NCI-H1105 (cell line): ENCODE data around the gene GPATCH8.

Source experiments
- DNase-seq: peaks from one replicate; lab custom pipeline; 2025; lab: John Stamatoyannopoulos, UW

The GPATCH8 gene

DNA sequence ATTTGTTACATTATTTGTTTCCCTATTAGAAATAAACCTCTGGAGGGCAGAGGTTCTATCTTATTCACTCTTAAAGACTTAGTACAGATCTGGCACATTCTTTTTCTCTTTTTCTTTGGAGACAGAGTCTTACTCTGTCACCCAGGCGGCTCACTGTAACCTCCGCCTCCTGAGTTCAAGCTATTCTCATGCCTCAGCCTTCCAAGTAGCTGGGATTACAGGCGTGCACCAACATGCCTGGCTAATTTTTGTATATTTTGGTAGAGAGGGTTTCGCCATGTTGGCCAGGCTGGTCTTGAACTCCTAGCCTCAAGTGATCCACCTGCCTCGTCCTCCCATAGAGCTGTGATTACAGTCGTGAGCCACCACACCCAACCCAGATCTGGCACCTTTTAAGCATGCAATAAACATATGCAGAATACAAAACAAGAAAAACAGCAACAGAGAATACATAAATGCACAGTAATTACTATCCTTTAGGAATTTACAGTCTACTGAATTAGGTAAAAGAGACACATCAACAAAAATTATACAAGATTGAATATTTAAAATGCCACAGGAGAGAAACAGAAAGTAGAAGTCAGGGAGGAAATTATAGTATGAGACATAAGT, 52.1 kb downstream of the GPATCH8 start:
- no peak for DNase-seq

- no peak for DNase-seq
Observed at GRCh38 chr17:44448412-44448811, 54.8 kb downstream of the GPATCH8 start.

- no peak for DNase-seq
Observed at GRCh38 chr17:44444735-44445105, 58.5 kb downstream of the GPATCH8 start.

DNA sequence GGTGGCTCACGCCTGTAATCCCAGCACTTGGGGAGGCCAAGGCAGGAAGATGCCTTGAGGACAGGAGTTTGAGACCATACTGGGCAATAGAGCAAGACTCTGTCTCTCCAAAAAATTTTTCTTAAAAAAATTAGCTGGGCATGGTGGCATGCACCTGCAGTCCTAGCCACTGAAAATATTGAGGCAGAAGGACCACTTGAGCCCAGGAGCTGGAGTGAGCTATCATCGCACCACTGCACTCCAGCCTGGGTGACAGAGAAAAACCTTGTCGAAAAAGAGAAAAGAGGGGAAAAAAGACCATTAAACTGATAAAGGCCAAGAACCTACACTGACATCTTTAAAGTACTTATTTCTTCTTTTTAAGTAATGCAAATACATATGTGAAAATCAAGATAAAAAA, 60.4 kb downstream of the GPATCH8 start:
- DNase-seq: no peak

DNA sequence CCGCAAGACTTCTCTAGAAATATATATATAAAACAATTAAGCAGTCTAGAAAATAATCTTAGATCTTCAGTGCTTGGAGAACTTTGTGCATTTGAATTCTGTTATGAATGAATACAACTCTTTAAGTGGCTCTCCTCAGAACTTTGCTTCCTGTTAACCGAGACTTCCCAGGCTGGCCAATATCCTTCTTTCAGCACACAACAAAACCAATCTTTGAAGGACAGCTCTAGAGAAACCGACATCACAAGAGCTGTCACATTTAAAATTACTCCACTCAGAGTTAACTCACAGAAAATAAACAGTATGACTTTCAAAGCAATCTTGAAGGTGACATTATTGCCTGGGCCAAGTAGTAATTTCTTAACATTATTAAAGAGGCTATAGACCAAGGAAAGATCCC, 64.0 kb downstream of the GPATCH8 start:
- DNase-seq: no peak

- no peak for DNase-seq
Observed at GRCh38 chr17:44438636-44439035, 64.6 kb downstream of the GPATCH8 start.

GRCh38 chr17:44436336-44436735, 66.9 kb downstream of the GPATCH8 start:
- no peak for DNase-seq

DNA sequence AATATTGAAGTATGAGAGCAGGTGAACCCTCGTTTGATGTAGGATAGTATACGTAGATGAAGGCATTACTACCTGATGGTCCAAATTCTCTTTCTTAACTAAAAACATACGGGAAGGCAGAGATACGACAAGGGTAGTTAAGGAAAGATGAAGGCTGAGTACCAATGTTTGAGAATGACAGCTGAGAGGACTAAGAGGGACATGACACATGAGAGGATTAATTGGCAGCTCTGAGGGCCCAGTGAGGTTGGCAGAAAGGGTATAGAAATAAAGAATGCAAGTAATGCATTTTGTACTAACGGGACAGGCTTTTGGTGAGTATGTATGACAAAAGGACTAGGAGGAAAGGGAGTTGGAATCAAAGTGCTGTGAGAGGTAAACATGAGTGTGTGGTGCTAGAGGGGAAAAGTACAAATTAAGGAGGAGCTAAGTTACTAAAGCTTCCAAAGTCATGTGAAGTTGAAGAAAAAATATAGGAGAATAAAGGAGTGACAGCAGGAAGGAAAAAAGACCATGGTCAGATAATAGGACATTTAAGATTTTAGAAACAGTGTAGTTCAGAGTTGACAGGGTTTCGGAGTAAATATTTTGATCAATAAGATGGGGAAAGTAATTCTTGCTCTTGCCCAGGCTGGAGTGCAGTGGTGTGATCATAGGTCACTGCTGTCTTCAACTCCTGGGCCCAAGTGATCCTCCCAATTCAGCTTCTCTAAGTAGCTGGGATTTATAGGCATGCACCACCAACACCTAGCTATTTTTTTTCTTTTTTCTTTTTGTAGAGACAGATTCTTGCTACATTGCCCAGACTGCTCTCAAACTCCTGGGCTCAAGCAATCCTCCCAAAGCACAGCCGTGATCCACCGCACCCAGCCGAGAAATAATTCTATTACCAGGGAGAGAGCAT, 70.7 kb downstream of the GPATCH8 start:
- DNase-seq: no peak

GRCh38 chr17:44424828-44425461, 78.3 kb downstream of the GPATCH8 start:
- DNase-seq: no peak

GRCh38 chr17:44417553-44417952, 85.7 kb downstream of the GPATCH8 start:
- no peak for DNase-seq

DNA sequence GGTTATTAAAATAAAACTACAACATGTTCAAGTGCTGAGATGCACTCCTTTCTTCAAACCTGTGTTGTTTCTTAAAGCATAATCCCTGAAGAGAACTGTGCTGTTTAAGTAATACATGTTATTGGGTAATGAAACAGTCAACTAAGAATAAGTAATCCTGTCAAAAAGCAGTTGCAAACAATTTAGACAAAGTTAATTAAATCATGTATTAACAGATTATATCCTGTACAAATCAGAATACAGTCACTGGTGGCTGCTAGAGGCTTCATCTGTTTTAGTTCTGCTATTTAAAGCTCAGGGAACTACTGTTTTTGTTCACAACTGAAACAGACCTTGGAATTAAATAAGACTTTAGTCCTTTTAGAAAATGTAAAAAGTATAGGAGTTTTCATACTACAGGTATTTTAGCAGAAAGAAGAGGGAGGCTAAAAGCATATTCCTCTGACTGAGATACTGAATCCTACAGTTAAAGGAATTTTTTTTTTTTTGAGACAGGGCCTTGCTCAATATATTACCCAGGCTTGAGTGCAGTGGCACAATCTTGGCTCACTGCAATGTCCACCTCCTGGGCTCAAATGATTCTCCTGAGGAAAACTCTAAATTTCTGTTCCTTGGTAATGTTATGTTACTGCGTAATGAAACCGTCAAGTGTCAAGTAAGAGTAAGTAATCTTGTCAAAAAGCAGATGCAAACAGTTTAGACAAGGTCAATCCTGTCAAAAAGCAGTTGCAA, 86.5 kb downstream of the GPATCH8 start:
- no peak for DNase-seq

GRCh38 chr17:44414394-44415155, 88.6 kb downstream of the GPATCH8 start:
- no peak for DNase-seq

DNA sequence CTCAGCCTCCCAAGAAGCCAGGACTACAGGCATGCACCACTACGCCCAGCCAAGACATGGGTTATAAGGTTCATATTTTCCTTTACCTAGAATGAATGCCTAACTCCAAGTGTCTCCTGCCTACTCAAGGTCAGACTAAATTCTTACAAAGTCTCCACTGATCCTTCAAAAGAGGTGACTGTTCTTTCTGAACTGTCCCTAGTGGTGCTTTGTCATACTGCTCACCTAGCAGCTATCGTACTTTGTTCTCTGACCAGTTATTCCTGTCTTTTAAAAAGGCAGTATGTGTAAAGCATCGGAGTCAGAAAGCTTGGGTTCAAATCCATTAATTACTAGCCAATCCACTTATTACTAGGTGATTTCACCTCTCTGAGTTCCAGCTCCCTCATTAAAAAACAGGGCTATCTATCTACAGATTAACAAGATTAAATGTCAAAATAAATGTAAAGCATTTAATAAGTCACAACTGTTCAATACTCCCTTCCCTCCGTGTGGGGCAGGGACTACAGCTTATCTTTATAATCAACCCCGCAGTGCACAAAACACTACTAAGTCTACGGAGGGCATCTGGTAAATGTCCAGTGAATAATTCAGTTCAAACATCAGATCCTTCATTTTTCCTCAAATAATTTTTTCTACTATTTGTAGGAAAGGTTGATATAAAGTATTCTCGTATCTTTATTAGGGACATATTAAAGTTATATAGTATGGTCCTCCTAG, 93.7 kb downstream of the GPATCH8 start:
- no peak for DNase-seq

- no peak for DNase-seq
Observed at GRCh38 chr17:44408786-44409185, 94.4 kb downstream of the GPATCH8 start.

DNA sequence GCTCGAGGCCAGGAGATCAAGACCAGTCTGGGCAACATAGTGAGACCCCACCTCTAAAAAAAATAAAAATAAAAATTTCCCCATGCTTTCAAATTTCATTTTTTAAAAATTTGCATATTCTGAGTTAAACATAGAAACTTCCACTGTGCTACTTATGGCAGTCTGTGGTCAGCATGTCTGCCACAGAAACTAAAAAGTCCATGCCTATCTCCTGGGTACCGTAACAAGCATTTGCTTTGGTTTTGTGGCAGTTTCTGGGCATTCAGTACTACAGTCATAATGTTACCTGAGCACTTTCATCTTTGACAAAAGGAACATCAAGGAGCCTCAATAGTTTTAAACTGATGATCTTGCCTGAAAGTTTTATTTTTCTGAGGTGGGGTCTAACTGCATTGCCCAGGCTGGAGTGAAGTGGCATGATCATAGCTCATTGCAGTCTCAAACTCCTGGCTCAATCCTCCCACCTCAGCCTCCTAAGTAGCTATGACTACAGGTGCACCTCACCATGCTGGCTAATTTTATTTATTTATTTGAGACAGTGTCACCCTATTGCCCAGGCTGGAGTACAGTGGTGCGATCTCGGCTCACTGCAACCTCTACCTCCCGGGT, 100.5 kb downstream of the GPATCH8 start:
- no peak for DNase-seq

DNA sequence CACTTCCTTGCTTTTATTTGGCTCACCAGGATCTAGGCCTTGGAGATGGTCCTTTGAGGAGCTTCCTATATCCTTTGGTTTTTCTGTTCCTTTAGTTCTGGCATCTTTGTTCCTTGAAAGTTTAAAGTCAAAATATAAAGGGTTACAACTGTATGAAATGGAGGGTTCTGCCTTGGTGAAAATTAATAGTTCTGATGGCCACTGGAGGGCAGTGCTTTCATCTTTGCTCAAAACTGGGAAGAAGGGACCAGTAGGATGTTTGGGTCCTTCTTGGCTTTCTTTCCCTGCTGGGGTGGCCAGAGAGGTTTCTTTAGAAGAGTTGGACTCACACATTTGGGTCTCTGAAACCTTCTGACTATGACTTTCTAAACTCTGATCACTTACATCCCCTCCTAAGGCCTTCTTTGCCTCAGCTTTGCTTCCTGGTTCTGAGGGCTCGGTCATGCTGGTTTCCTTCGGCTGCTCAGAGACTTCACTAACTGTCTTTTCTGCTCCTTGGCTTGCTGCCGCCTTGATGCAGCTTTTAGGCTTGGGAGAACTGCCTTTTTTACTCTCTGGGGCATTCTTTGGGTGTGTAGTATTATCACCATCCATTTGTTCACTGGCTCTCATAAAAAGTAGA, 102.9 kb downstream of the GPATCH8 start:
- DNase-seq: no peak

DNA sequence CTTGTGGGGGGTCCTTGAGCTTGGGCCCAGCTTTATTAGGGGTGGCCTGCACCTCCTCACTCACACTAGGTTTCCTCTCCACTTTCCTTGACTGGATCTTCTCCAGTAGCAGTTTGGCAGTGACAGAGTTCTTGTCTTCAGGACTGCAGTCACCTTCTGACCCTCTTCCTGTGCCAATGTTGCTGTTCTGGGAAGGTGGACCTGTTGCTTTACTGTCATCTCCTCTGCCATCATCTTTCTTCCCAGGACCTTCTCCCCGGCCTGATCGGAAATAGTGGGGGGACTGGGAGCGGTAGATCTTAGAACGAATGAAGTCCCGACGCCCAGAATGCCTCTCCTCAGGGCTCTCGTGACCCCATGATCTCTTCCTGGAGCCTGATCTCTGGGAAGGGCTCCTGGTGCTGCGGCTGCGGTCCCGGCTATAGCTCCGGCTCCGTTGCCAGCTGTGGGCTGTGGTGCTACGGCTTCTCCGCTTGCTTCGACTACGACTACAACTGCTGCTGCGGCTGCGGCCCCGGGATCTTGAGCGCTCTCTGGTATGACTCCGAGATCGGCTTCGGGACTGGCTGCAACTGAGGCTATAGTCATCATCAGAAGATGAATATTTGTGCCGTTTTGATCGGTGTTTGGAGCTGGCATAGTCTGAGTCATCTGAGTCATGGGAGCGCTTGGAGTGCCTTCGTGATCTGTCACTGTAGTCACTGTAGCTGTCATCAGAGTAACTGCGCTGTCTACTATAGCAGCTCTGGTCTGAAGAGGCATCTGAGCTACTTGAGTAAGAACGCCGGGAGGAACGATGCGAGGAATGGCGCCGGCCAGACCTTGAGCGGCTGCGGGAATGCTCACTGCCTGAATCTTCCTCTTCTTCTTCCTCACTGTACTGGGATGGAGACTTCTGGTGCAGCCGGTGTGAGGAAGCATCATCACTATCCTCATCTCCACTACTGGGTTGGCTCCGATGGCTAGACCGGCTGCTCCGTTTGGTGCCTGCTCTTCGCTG, 104.2 kb downstream of the GPATCH8 start:
- no peak for DNase-seq

GRCh38 chr17:44397479-44398440, 105.4 kb downstream of the GPATCH8 start:
- no peak for DNase-seq
